ENCODE measurements around the gene CYP4F3.
"Not testable (repeated sequence)": the region's sequence is repeated elsewhere in the genome, so short reads cannot be mapped to it uniquely, and the experiment has no call there.

Gene CYP4F3

DNA sequence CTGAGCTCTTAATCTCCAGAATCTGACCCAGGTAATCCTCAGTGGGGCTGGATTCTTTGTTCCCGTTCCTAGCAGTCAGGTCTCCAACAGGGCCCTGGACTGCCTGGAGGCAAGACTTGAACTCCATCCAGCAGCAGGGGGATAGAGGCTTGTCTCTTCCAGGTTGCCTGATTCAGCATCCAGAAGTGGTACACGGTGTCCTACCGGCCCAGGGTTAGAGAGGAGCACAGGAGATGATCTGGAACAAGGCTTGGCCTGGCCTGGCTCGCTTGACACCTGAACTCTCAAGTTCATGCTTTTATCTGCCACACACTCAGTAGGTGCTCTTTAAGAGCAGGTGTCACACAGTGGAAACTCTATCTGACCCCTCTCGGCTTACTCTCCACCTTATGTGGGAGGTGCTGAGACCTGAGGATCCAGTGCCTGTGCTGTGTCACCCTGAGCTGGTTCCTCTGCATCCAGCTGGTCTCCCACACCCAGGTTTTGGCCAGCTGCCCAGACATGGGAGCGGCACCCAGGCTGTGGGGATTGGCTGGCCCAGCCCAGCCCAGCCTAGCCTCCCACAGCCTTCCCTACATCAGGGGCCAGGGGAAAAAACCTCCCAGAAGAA is at the start of gene CYP4F3:
Gene CYP4F3, plus strand, starts transcription at position 604 of the 610 bp plus-strand sequence. CDS start 519 bp downstream, outside the sequence.
- no peak for DNase-seq (ENCODE audit: low read depth)

GRCh38 chr19:15591796-15592195 is 48.9 kb upstream of the CYP4F3 start:
- DNase-seq (ENCODE audit: low read depth), result no peak

DNA sequence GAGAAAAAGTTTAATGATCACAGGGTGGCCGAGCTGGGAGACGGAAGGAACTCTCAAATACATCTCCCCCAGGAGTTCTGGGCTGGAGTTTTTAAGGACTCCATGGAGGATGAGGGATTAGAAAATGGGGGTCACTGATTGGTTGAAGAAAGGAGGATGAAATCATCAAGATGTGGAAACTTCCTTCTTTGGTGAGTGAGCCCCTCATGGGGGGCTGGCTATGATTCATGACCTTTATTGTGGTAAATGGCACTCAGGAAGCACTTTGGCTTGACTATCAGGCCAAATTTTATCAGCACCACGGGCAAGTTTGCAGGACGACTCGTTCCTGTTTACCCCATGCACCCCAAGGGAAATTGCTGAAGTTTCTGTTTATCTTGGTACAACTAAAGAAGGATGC is 48.2 kb upstream of the CYP4F3 start:
- not testable (repeated sequence) for DNase-seq (ENCODE audit: low read depth)

DNA sequence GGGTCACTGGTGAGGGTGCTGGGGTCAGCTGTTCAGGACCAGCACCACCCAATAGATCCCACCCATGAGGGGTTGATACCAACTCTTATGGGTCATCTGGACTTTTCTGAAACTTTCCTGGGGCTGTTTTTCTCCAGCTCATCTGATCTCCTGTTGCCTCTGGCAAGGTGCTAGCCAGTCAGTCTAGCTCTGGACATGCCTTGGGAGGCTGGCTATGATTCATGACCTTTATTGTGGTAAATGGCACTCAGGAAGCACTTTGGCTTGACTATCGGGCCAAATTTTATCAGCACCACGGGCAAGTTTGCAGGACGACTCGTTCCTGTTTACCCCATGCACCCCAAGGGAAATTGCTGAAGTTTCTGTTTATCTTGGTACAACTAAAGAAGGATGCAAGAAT is 46.9 kb upstream of the CYP4F3 start:
- DNase-seq (ENCODE audit: low read depth), result not testable (repeated sequence)

DNA sequence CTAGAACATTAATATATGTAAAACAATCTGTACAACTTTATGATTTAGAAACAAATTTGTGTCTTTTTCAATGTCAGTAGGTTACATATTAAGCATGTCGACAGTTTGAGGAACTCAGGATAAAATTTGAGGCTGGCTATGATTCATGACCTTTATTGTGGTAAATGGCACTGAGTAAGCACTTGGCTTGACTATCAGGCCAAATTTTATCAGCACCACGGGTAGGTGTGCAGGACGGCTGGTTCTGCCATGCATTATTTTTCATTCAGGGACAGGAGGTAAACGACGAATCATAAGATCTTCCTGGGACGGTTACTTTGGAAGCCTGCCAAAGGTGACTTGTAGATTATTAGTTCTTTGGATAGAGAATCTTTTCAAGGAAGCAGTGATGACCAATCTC is 45.6 kb upstream of the CYP4F3 start:
- DNase-seq (ENCODE audit: low read depth), result no peak

GRCh38 chr19:15607978-15608925 is 32.4 kb upstream of the CYP4F3 start:
- not testable (repeated sequence) for DNase-seq (ENCODE audit: low read depth)

DNA sequence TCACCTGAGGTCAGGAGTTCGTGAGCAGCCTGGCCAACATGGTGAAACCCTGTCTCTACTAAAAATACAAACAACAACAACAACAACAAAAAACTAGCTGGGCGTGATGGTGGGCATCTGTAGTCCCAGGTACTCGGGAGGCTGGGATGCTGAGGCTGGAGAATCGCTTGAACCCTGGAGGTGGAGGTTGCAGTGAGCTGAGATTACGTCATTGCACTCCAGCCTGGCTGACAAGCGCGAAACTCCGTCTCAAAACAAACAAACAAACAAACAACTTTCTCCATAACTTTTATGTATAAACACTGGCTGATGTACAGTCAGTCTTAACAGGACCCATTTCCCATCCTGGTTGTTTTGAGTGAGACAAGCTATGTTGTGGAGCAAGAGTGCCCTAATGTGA is 31.4 kb upstream of the CYP4F3 start:
- DNase-seq (ENCODE audit: low read depth), result no peak

DNA sequence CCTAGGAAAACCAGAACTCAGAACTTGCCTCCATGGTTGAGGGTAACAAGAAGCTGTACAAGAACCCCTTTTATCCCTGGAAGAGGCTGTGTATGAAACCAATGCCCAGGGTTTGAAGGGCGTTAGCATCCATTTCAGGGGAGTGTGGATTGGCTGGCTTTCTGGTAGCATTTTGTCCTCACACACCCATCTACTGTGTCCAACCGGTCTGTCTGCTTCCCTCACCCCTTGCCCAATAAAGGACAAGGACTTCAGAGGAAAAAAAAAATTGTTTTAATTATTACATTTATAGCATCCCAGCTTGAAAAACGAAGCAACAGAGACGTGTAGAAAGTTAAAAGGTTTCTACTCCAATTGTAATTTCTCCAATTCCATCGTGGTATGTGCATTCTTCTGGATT is 28.4 kb upstream of the CYP4F3 start:
- DNase-seq (ENCODE audit: low read depth), result no peak

DNA sequence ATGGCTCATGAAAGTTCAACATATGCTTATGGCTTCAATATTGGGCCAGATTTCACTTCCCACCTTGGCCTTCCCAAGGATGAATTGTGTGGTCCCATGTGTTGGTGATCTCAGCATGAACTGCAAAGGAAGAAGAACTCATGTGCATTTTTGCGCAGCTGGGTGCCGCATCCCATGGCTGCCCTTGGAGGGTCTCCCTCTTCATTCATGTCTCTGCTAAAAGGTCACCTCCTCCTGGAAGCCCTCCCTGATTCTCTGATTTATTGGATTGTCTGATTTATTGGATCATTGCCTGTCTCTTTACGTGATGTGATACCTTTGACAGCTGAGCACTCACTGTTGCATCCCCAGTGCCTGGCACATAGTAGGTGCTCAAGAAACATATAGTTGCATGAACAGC is 27.4 kb upstream of the CYP4F3 start:
- DNase-seq (ENCODE audit: low read depth), result no peak

DNA sequence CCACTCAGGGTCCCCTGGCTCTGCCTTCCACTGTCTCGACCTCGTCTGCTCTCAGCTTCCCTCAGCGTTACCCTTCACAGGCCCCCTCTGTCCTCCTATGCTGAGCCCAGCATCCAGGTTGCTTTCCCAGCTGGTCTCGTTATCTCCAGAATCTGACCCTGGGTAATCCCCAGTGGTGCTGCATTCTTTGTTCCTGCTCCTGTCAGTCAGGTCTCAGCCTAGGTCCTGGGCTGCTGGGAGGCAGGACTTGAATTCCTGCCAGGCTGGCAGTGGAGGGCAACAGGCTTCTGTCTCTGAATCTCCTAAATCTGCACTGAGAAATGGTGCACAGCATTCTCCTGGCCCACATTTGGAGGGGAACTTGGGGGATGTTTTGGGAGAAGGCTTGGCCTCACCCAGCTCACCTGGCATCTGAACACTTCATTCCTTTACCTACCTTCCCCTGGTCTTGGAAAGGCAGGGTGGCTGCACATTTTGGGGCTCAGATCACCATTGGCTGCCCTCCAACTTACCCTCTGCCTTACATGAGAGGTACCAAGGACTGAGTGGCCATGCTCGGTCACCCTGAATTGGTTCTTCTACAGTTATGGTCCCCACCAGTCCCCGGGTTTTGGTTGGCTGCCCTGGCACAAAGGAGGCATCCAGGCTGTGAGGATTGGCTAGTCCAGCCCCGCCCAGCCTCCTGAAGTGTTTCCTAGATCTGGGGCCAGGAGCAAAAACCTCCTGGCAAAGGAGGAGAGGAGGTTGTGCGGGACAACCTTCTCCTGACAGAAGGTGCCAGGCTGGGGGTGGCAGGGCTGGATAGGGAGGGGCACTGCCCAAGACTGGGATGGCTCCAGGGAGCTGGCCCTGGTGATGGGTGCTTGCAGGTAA is 26.0 kb upstream of the CYP4F3 start, which contains the start of gene CYP4F8:
Gene CYP4F8, plus strand, starts transcription at position 712 of the 873 bp plus-strand sequence. CDS start 399 bp downstream, outside the sequence.
- no peak for DNase-seq (ENCODE audit: low read depth)

GRCh38 chr19:15615526-15615925 is 25.2 kb upstream of the CYP4F3 start:
- no peak for DNase-seq (ENCODE audit: low read depth)

- no peak for DNase-seq (ENCODE audit: low read depth)
These were observed 24.5 kb upstream of the CYP4F3 start for GRCh38 chr19:15616183-15616582.

GRCh38 chr19:15616627-15617270 is 23.9 kb upstream of the CYP4F3 start:
- DNase-seq (ENCODE audit: low read depth), result no peak

- no peak for DNase-seq (ENCODE audit: low read depth)
These were observed 22.4 kb upstream of the CYP4F3 start for GRCh38 chr19:15618321-15618720.

DNA sequence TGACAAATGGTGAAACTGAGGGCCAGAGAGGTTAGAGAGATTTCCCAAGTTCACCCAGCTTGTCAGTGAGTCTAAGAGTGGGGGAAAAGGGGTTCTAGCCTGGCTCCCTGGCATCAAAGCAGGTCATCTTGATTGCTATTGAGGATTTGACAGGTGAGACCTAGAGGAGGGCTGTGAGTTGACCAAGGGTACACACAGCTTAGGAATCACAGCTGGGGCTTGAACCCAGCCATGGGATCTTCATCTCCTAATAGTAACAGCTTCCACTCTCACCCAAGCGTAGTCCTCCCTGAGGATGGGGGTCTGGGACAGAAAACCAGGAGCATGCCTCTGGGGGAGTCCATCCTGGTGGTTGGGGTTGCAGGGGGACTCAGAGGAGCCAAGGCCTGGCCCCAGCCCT is 18.9 kb upstream of the CYP4F3 start:
- DNase-seq (ENCODE audit: low read depth), result no peak

- DNase-seq (ENCODE audit: low read depth), result no peak
These were observed 17.7 kb upstream of the CYP4F3 start for GRCh38 chr19:15622991-15623390.

DNA sequence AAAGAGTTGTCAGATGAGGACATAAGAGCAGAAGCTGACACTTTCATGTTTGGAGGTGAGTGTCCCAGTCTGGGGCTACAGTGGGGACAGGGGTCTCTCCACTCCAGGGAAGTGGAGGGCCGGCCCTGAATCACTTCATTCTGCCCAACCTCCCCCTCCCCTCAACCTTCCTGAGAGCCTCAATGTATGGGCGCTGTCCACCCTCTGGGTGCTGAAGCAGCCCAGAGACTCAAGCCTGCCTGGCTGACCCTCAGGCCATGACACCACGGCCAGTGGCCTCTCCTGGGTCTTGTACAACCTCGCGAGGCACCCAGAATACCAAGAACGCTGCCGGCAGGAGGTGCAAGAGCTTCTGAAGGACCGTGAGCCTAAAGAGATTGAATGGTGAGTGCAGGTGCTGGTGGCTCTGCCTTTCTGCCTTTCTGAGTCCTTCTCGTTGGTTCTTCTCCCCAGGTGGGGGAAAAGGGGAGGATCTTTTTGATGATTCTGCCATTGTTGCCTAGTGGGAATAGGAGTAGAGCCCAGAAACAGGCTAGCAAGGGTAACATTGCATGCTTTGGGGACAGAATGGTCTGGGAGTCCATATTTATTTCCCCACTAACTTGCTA is 16.9 kb upstream of the CYP4F3 start:
- DNase-seq (ENCODE audit: low read depth), result no peak

DNA sequence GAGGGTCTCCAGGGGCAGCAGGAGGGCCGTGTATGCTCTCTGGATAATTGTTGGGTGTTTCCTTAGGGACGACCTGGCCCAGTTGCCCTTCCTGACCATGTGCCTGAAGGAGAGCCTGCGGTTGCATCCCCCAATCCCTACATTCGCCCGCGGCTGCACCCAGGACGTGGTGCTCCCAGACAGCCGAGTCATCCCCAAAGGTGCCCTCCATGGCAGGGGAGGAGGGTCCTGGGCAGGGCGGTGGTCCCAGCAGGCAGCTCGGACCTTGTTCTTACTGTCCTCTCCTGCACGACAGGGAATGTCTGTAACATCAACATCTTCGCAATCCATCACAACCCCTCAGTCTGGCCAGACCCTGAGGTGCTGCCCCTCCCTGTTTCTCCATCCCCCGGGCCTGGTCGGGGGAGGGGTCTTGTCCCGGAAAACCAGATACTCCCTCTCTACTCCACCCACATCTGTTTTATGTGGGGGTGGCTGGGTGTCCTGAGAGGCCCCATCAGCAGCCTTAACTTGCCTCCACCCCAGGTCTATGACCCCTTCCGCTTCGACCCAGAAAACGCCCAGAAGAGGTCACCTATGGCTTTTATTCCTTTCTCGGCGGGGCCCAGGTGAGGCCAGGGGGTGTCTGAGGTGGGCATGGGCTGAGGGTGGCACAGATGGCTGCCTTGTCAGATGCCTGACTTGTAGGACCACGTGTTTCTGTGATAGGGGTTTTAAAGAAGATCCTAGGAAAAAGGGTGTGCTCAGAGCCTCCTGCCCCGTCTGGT is 12.3 kb upstream of the CYP4F3 start:
- DNase-seq (ENCODE audit: low read depth), result no peak

GRCh38 chr19:15629003-15629880 is 11.5 kb upstream of the CYP4F3 start:
- peak; percentile 84 for DNase-seq (ENCODE audit: low read depth)

Measured in activated T-helper 9 cell treated with anti-CD3 and anti-CD28 coated beads, Interleukin-2, amount 50 U/mL, for 16 hours (primary cell).